SK-N-MC (cell line): ENCODE results near the gene KIF3B.
"Not testable (repeated sequence)": the region's sequence is repeated elsewhere in the genome, so short reads cannot be mapped to it uniquely, and the experiment has no call there.

Experiments used
- EZH2 ChIP-seq: fragments of 200-600 bp; sonication (generic); IDR thresholded peaks from one replicate; pipeline ENCODE4 v1.6.1; 2017; ENCODE audit warnings: antibody characterized with exemption
- POLR2AphosphoS5 ChIP-seq: IDR thresholded peaks from 2 replicates; pipeline ENCODE4 v1.6.1; 2012; ENCODE audit warnings: mild to moderate bottlenecking, low read depth, low read length, borderline replicate concordance

DNA sequence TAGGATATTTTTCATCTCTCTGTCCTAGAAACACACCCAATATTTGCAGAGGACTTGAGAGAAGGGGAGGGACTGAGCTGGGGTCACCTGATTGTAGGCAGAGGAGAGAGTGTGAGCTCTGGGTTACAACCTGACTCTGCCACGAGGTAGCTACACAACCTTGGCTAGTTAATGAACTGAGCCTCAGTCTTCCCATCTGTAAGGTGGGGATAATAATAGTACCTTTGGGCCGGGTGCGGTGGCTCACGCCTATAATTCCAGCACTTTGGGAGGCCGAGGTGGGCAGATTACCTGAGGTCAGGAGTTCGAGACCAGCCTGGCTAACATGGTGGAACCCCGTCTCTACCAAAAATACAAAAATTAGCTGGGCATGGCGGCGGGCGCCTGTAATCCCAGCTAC is 16.5 kb upstream of the KIF3B start:
- not testable (repeated sequence) for TF ChIP-seq EZH2, POLR2AphosphoS5
